Measurements from ENCODE around the gene GPSM1. TPM values are rescaled to one million over a fixed set of nuclear protein-coding genes. Genes with fewer than 3 reads are reported as not detected.

The GPSM1 gene
- total and polyA plus RNA-seq, 9 of the 15 experiments (the other 6 are each of a cell fraction or from before 2014, with no cell fraction given): 0.04 to 14.2 (median 3.1) TPM

DNA sequence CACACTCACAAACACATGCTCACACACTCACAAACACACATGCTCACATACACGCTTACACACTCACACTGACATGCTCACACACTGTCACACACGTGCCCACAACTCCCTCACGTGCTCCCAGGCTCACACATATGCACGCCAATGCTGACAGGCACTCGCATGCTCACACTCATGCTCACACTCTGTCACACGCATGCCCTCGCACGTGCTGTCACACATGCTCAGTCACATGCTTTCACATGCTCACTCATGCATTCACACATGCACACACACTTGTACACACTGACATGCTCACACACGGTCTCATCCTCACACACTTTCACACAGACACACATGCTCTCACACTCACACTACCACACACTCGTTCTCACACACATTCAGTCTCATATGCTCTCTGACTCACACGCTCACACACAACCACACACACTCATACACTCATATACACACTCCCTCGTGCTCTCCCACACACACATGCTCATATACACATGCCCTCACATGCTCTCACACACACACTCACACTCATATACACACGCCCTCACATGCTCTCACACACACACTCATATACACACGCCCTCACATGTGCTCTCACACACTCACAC, 33.8 kb upstream of the GPSM1 start:
- H3K9ac ChIP-seq (ENCODE audit: insufficient read depth in 1 of 2, low read depth in 2 of 2, low read length in 2 of 2): no peak overlapping the region
- no peaks in the 10 kb centered on the region for H3K79me2 ChIP-seq (ENCODE audit: control insufficient read depth, insufficient read depth, low read length)
- peaks cover 0 to 56% of the 10 kb centered on the region in 2 experiments; a peak in 2 of 5 replicates for H3K4me1 ChIP-seq (replicated peaks in 1 of 2; ENCODE audit: control insufficient read depth in 2 of 2, insufficient read depth in 2 of 2, low read length in 2 of 2)
- no peak overlapping the region for H2AFZ ChIP-seq (ENCODE audit: low read depth, low read length)
- no TSS peak for BruUV-seq (replicated peaks)
- in situ Hi-C loops (cut with MboI) (no loop called here), intact Hi-C loops (cut with micrococcal nuclease) (no loop called here)
- CTCF ChIA-PET (ENCODE audit: low intra/inter-chr PET ratio): no interaction called here
- FAIRE-seq (no peak), DNase-seq (ENCODE audit: extremely low read depth in 1 of 4, low spot score in 3 of 4) (no peak), ATAC-seq (no peak)
- peaks cover 13% of the 10 kb centered on the region for H3K9me3 ChIP-seq (replicated peaks; ENCODE audit: control insufficient read depth, insufficient read depth, low read depth, low read length)
- H3K9me1 ChIP-seq (ENCODE audit: control insufficient read depth, insufficient read depth, low read length): no peaks in the 10 kb centered on the region
- no peak overlapping the region; the same call in 2 of the 3 replicates for H3K27ac ChIP-seq (ENCODE audit: extremely low read depth, low read depth, low read length)
- H3K4me2 ChIP-seq (ENCODE audit: insufficient read depth, low read length): no peak overlapping the region
- POLR2A ChIA-PET: no interaction called here
- H3K27me3 ChIP-seq (ENCODE audit: control insufficient read depth in 2 of 2, insufficient read depth in 2 of 2, low read length in 2 of 2): peaks cover 13 to 52% of the 10 kb centered on the region in 2 experiments
- TF ChIP-seq RUNX1 (IDR thresholded peaks at IDR 0.05; ENCODE audit: low read depth): no peak
- TF ChIP-seq, protein P1, sequence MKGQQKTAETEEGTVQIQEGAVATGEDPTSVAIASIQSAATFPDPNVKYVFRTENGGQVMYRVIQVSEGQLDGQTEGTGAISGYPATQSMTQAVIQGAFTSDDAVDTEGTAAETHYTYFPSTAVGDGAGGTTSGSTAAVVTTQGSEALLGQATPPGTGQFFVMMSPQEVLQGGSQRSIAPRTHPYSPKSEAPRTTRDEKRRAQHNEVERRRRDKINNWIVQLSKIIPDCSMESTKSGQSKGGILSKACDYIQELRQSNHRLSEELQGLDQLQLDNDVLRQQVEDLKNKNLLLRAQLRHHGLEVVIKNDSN (CRISPR knock-in tag; IDR thresholded peaks at IDR 0.05): 0 out of 2 replicates have a peak, but pooled peaks have one; percentile 24
- TF ChIP-seq, protein P2, sequence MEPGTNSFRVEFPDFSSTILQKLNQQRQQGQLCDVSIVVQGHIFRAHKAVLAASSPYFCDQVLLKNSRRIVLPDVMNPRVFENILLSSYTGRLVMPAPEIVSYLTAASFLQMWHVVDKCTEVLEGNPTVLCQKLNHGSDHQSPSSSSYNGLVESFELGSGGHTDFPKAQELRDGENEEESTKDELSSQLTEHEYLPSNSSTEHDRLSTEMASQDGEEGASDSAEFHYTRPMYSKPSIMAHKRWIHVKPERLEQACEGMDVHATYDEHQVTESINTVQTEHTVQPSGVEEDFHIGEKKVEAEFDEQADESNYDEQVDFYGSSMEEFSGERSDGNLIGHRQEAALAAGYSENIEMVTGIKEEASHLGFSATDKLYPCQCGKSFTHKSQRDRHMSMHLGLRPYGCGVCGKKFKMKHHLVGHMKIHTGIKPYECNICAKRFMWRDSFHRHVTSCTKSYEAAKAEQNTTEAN (CRISPR knock-in tag; IDR thresholded peaks at IDR 0.05): peak; percentile 99
- H3K36me3 ChIP-seq (ENCODE audit: control insufficient read depth, insufficient read depth, low read length): no peaks in the 10 kb centered on the region
- no peak overlapping the region for H3K4me3 ChIP-seq
- H4K20me1 ChIP-seq (replicated peaks; ENCODE audit: control insufficient read depth, insufficient read depth, low read length): peaks cover 4% of the 10 kb centered on the region
- 32% methylated on average over 13 of the region's 14 CpGs for WGBS (ENCODE audit: insufficient coverage, low coverage, missing lambda C conversion rate)

Measured in K562 (cell line).